HG02943 (cell line): Measurements from ENCODE around the gene UGT1A6.

Source experiments
- ATAC-seq: cut with Tn5 transposase; IDR thresholded peaks from one replicate; pipeline ENCODE4 v1.9.1; 2021; ENCODE audit warnings: mild to moderate bottlenecking, low read depth, moderate library complexity; ENCODE audit not compliant: unreplicated experiment

The UGT1A6 gene

DNA sequence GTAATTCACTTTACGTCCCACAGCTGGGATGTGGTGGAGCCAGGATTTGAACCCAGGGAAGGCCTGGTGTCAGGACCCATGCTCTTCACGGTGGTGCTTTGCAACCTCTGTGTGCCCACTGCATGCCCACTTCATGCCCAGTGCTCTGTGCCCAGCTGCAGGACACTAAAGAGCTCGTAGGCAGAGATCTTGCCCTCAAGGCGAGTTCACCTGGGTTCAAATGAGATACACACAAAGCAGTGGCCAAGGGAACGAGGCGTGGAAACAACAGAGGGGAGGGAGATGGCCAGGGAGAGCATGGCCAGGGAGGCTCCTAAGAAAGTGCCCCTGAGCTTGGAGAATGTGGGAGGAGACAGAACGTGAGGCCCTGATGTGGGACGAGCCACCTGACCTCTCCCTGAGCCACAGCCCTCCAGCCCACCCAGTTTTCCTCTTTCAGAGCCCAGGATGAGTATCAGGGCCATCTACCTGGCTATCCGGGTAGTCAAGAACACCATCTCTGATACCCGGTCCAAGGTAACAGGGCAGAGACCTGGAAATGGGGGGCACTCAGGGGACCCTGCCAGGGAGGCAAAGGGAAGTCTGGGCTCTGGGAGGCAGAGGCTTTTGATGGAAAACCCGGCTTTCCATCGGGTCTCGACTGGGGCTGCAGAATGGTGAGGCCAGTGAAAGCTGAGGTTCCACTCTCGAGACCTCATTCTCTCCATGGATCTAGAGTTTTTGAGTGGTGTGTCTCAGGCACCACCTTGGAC is 105.8 kb downstream of the UGT1A6 start:
- ATAC-seq: no peak

DNA sequence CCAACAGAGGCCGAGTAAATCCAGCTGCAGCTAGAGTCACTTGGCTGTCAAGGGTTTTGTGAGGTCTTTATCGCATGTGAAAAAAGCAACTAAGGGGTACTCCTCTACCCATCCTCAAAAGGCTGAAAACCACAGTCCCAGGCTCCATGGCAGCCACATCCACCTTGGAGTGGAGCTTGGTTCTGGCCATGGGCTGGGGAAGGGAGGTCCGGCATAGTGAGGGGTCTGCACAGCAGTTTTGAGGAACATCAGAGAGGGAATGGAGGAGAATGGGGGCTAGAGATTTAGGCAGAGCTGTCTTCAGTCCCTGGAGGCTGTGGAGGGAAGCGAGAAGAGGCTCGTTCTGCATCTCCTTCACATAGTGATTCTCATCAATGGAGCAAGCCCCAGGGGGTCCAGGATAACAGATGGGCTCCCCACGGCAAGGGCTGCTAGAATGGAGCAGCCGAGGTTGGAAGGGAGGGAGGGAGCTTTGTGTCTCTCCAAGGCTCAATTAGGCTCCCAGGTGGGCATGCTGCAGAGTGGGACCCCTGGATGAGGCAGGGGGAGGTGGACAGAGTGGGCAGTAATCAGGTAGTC is 106.5 kb downstream of the UGT1A6 start:
- ATAC-seq: no peak

DNA sequence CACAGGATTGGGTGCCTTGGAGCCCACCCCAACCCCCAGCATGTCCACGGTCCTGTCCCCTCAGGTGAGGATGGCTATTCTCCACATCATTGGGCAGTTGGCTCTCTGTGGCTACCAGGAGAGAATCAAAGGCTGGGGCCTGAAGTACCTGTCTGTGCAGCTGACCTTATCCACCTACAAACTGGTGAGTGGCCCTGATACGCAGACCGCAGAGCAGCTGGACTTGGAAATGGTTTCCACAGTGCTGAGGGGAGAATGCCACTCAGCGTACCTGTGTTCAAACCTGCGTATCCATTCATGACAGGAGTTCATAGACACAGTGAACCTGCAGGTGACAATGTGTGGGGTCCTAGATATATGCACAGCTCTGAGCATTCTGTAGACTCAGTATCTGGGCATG is 107.0 kb downstream of the UGT1A6 start:
- ATAC-seq: no peak

DNA sequence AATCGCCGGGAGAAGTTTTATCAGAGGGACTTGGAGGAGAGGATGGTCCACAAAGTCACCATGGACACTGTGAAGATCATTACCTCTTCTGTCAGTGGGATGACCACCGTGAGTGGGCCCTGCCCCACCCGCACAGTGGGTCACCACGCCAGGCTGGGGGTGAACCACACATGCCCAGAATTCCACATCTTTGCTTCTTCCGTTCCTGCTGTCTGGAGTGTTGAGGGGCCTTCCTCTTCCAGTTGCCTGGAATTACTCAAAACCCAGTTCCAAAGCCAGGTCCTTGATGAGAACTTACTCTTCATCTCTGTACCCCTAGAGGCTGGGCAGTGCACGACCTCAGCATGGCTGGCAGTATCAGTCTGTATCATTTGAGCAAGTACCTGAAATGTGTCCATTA is 107.5 kb downstream of the UGT1A6 start:
- no peak for ATAC-seq

DNA sequence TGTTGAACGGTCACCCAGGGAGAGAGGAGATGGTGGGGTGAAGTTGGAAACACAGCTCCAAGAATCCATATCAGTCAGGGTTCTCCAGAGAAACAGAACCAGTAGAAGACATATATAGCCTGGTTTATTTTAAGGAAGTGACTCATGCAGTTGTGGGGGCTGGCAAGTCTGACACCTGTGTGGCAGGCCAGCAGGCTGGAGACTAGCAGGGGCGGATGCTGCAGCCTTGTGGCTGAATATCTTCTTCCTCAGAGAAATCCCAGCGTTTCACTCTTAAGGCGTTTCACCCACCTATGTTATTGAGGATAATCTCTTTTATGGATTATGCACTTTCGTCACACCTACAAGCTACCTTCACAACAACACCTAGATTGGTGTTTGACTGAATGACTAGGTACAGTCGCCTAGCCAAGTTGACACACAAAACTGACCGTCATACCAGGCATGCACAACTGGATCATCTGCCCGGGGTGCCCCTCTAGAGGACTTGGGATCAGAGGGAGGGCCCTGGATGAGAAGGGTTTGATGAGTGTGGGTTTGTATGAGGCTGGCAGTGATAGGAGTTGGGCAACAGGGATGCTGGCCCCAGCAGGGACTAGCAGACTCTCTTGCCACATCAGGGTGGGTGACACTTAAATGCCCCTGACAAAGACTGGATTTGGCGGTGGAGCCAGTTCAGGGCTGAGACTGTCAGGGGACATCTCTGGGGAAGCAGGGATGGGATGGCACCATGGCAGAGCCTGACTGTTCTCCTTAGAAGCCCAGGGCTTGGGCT is 108.9 kb downstream of the UGT1A6 start:
- no peak for ATAC-seq

DNA sequence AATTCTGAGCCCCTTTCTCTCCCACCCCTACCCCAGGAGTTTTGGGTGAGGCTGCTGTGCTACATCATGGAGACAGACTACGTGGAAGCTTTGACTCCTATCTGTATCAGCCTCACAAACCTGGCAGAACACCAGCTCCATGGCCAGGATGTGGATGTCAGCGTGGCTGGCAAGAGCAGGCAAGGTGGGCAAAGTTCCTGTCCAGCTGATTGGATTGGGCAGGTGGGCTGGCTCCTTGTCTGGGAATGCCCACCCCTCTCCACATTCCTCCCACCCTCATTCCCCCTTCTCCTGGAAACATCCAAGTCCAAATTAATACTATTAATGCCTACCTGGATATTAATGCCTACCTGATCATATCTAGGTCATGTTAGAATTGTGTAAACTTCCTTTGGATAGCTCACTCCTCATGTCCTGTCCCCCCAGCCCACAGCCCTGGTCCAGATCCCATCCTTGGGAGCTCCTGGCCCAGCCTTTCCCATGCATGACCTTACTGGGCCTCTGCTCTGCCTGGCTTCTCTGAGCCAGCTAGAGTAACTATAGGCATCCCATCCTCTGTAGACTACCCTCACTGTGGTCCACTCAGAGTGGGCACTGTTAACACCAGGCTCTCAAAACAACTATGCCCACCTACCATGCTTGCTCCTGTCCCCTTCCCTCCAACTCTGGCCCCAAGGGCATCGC is 109.6 kb downstream of the UGT1A6 start:
- no peak for ATAC-seq

DNA sequence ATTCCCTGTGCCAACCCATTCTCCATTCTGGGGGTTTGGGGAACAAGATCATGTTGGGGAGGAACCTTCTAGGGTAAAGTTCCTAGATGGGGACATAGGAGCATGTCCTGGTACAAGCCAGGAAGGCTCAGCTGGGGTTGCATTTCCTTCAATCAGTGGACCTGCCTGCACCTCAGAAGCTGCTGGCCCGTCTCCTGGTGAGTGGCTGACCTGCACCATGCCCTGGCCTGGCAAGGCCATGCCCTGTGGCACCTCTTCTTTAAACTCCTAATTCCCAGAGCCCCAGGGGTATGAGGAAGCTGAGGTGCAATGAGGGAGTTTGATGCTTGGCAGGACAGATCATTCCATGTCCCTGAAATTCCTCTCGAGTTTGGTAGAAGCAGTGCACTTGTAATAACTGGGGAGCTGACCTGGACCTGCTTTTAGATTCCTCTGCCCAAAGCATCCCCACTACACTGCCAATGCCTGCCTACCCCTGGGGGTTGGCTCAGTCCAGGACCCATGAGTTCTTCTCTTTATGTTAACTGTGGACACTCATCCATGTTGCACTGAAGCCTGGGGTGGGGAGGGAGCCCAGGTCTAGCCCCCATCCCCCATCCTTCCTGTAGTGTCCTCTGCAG is 110.7 kb downstream of the UGT1A6 start:
- no peak for ATAC-seq

DNA sequence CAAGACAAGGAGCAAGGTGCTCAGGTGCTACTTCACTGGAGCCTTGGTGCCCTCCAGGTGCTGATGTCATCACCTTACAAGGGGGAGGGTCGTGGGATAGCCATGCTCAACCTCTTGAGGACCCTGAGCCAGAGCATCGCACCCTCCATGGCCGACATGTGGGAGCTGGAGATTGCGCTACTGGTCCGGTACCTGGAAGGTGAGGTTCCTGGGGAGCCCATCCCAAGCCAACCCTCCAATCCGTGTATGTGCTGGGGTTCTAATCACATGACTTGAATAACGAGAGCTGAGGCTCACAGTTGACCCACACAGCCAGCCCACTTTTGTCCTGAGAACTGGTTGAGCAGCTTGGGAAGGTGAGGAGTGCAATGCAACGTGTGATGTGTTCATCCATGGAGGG is 111.3 kb downstream of the UGT1A6 start:
- ATAC-seq: no peak

DNA sequence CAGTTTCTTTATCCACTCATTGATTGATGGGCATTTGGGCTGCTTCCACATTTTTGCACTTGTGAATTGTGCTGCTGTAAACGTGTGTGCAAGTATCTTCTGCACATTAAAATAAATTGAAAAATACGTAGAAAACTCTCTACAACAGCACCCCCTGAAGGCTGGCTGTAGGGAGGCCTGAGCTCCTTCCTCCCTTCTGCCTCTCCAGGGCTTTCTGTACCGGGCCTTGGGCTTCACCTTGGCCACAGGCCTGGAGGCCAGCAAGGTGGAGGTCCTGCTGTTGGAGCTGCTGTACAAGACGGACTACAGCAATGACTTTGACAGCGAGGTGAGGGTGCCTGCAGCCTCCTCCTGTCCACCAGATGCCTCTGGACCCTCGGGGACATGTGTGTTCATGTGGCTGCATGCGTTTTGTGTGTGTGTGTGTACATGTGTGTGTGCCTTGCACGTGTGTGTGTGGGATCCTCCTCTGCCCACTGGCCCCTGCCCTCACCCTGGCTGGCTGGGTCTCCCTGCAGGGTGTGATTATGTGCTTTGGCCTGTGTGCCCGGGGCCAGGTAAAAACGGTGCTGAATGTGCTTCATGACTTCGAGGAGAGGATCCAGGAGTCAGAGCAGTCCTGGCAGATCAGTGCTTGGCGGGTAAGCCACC is 114.7 kb downstream of the UGT1A6 start:
- ATAC-seq: no peak

DNA sequence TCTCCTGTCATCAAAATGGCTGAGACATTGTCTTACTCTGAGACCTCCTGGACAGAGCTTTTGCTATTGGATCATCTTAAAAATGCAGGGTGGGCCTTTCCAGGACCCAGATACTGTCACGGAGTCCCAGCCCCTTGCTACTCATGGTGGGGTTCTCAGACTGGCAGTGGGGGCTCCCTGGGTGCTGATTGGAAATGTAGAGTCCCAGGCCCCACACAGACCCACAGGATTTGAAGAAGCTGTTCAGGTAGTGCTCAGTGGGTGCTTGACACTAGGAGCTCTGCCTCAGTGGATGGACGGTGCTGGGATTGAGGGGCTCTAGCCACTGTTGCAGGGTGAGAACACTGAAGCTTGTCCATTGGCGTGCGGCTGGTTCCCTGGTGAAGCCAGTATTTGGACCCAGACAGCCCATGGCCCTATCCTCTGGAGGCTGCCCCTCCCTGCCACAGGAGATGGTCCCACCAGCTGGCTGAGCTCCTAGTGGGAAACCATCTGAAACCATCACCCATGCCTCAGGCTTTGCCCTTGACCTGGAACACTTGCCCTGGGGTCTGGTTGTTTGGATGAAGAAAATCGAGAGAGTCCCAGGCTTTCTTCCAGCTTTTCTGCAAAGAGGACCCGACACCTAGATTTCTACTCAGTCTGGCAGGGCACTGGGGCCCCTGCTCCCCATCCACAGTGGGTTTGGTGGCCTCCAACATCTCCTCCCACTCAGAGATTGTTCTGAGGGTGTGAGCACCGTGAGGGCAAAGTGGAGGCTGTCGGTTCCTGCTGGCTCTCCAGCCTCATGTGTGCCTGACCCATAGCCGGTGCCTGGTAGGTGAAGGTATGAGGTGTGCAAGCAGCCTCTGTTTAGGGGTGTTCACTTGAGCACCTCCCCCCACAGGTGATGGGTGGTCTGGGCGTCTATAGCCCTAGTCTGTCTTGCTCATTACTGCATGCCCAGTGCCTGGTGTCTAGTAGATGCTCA is 115.6 kb downstream of the UGT1A6 start:
- no peak for ATAC-seq

DNA sequence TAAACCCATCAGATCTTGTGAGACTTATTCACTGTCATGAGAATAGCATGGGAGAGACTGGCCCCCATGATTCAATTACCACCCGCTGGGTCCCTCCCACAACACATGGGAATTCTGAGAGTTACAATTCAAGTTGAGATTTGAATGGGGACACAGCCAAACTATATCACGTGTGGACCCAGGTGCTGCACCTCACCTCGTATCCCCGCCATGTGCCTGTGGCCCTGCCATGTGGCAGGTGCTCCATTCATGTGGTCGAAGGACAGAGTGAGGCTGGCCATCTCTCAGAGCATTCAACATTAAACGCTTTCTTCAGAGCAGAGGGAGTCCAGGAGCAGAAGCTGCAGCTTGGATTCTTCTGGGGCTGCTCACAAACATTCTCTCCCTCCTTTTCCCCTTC is 117.7 kb downstream of the UGT1A6 start:
- no peak for ATAC-seq

DNA sequence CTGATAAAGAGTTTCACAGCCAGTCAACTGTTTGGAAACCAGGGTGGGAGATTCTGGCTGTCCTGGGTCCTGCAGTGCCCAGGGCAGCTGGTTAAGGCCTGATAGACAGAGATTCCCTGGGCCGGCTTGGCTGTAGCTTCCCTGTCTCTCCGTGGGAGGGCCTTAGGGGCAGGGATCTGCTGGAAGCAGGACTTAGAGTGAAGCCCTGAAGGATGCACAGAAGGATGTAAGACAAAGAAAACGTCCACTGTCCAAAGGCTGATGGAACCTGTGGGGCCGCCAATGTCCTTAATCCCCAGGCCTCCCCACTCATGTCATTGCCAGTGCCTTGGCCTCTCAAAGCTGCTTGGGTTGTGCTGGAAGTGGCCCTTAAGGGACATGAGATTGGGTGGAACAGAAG is 118.4 kb downstream of the UGT1A6 start:
- ATAC-seq: no peak

DNA sequence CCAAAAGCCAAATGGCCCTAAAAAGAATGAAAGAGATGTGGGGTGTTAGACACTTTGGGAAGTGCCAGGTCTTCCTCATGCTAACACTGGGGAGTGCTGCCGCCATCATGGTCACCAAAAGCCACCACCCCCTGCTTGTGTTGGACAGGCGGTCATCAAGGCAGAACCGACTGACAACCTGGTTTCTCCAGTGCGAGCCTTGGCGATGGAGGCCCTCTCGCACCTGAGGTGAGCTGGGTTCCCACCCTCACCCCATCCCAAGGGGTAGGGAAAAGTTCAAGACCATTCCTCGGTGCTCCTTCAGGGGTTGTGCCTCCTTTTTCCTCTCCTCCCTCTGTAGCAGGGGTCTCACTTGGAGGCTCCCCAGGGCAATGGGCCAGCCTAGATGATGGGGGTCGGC is 119.0 kb downstream of the UGT1A6 start:
- no peak for ATAC-seq

DNA sequence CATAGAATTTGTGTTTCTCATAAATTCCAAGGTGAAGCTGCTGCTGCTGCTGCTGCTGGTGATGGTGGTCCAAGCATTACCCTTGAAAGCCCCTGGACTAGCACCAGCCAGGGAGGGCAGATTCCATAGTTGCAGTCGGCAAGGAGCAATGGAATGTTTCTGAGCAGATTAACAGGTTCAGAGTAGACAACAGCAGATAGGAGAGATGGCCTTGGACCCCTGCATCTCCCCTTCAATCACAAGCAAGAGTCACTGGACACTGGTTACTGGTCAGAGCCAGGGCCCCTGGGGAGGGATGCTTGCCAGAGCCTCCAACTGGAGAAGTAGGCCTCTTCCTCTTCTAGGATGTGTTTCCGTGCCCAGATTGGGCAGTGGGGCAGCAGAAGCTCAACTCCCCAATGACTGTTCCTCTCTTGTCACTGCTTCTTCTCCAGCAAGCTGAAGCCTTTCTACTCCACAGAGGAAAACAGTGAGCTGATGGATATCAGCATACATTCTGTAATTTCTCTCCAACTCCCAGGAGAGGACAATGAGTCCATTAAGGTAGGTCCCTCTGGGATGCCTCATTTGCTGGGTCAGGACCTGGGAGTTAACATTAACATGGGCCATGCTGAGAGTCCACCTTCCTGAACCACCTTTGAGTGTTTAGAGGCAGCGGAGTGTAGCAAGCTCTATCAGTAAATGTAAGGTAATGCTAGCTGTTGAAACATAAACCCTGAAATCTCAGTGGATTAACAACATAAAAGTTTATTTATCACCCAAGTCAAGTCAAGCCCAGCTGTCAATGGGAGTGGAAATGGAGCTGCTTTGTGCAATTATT is 120.8 kb downstream of the UGT1A6 start:
- ATAC-seq: no peak

DNA sequence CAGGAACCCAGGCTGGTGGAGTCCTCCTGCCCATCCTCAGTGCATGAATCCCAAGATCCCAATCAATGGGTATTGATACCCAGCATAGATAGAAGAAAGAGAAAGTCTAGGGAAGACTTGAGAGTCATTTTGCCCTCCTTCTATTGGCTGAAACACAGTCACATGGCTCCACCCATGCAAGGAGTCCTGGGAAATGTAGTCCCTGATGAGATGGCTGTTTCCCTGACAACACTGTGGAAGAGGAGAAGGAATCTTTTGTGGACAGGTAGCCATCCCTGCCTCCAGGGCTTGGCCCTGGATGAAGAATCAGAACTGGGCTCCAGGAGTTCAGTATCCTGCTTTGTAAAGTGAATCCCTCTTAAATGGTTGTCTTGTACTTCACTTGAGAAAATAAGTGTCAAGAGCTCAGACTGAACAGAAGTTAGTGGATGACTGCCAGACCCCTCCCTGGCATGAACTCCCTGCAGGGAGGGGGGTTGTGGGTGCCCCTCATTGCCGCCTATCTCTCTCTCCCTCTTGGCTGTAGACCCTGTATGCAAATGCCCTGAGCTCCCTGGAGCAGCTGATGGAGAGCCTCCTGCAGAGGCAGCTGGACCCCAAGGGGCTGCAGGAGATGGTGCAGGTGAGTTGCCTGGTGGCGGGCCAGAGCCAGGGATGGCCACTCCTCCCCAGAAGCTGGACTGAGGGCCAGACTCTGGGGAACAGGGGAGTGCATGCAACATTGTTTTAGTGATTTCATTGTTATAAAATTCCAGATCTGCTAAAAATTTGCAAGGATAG is 121.6 kb downstream of the UGT1A6 start:
- no peak for ATAC-seq

DNA sequence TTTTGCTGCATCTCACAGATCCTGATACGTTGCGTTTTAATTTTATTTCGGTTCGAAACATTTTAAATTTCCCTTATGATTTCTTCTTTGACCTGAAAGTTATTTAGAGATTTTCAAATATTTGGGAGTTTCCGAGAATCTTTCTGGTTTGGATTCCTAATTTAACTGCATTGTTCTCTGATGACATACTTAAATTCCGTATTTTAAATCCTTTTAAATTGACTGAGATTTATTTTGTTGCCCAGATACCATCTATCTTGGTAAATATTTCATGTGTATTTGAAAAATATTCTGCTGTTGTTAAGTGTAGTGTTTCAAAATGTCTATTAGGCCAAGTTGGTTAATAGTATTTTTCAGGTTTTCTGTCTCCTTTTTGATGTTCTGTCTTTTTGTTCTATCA is 123.2 kb downstream of the UGT1A6 start:
- no peak for ATAC-seq

DNA sequence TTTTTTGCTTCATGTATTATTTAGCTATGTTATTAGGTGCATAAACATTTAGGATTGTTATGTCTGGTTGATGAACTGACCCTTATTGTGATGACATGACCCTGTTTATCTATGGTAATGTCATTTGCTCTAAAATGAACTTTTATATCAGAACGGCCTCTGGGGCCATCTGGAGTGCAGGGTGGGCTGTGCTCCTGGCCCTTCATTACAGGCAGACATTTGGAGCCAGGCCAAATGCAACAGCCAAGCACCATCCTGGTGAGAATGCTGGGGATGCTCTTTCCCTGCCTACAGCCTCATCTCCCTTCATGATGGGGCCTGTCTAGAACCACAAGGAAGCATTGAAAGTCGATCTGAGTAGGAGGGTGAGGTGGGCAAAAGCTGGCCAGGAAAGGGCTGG is 123.6 kb downstream of the UGT1A6 start:
- no peak for ATAC-seq

DNA sequence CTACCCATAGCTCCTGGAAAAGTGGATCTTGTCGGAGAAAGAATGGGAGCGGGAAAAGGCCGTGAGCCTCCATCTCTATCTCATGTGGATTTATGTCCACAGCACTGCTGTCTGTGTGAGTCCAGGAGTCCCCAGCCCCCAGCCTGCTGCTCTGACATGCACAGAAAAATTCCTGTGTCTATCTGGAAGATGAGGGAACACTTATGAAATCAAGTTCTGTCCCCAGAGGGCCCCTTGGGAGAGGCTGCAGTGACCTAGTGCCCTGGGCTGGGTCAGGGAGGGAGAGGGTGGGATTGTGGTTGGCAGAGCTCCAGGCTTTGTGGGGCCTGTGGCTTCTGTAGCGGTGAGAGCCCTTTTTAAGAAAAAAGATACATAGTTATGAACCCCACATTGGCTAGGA is 124.1 kb downstream of the UGT1A6 start:
- ATAC-seq: no peak
